OCI-LY3 (cell line): ENCODE data around the gene GNA12.

Experiments
- H2AFZ ChIP-seq: fragments of 200-600, 300-600 bp; shearing (Covaris generic); 2 replicates; pipeline ENCODE4 v1.6.0; 2014; ENCODE audit warnings: antibody characterized with exemption, low read depth, low read length
- H3K27ac ChIP-seq: fragments of 200-600, 300-600 bp; sonication (generic); 2 replicates; pipeline ENCODE4 v1.5.1; 2014; ENCODE audit warnings: mild to moderate bottlenecking, low read length, moderate library complexity, mixed read lengths
- H3K27me3 ChIP-seq: fragments of 200-600, 300-600 bp; sonication (generic); 2 replicates; pipeline ENCODE4 v1.6.1; 2014; ENCODE audit warnings: low read depth, low read length, mixed read lengths
- H3K36me3 ChIP-seq: fragments of 200-600, 300-600 bp; sonication (generic); replicated peaks from 2 replicates; pipeline ENCODE3; 2014; ENCODE audit warnings: low read depth, low read length, mixed read lengths
- H3K4me1 ChIP-seq: fragments of 300-600, 200-600 bp; sonication (generic); 2 replicates; pipeline ENCODE4 v1.6.1; 2014; ENCODE audit warnings: low read length, mixed read lengths
- H3K4me2 ChIP-seq: fragments of 200-600, 300-600 bp; sonication (generic); 2 replicates; pipeline ENCODE4 v1.6.1; 2014; ENCODE audit warnings: low read length, mixed read lengths
- H3K4me3 ChIP-seq: fragments of 300-600, 200-600 bp; sonication (generic); 2 replicates; pipeline ENCODE4 v1.5.1; 2014; ENCODE audit warnings: antibody characterized with exemption, mild to moderate bottlenecking, low read length, moderate library complexity
- H3K79me2 ChIP-seq: fragments of 300-600, 200-600 bp; shearing (Covaris generic); 2 replicates; pipeline ENCODE4 v1.6.1; 2014; ENCODE audit warnings: mild to moderate bottlenecking, low read length, mixed read lengths
- H3K9ac ChIP-seq: fragments of 300-600, 200-600 bp; shearing (Covaris generic); 2 replicates; pipeline ENCODE4 v1.6.0; 2014; ENCODE audit warnings: mild to moderate bottlenecking, low read length, moderate library complexity
- H3K9me3 ChIP-seq: fragments of 200-600, 300-600 bp; shearing (Covaris generic); 2 replicates; pipeline ENCODE4 v1.6.1; 2014; ENCODE audit warnings: low read length, mixed read lengths; ENCODE audit not compliant: insufficient read depth
- H4K20me1 ChIP-seq: fragments of 200-600, 300-600 bp; sonication (generic); 2 replicates; pipeline ENCODE4 v1.6.1; 2016; ENCODE audit warnings: low read length, mixed read lengths; ENCODE audit not compliant: insufficient read depth
- CTCF ChIP-seq: fragments of 200-600, 300-600 bp; sonication (generic); IDR thresholded peaks from 2 replicates; pipeline ENCODE4 v1.5.1; 2014; ENCODE audit warnings: antibody characterized with exemption, low read length, low read depth
- EZH2phosphoT487 ChIP-seq: fragments of 200-600 bp; shearing (Covaris generic); IDR thresholded peaks from 2 replicates; pipeline ENCODE4 v1.6.1; 2018; ENCODE audit warnings: antibody characterized with exemption, mixed run types, low read depth

The GNA12 gene

GRCh38 chr7:2832461-2832860 is 11.6 kb downstream of the GNA12 start:
- Histone ChIP-seq H3K9ac (no peak overlapping the region), H3K9me3 (no peaks in the 10 kb centered on the region), H4K20me1 (no peaks in the 10 kb centered on the region), H3K4me2 (no peak overlapping the region), H3K79me2 (0 out of 2 replicates have a peak, but pooled peaks cover 8% of the 10 kb centered on the region), H3K27ac (no peak overlapping the region), H2AFZ (no peak overlapping the region), H3K4me1 (no peaks in the 10 kb centered on the region), H3K36me3 (no peaks in the 10 kb centered on the region), H3K4me3 (no peak overlapping the region), H3K27me3 (no peaks in the 10 kb centered on the region)
- TF ChIP-seq CTCF: no peak
- no peak for TF ChIP-seq EZH2phosphoT487

GRCh38 chr7:2830609-2831376 is 13.3 kb downstream of the GNA12 start:
- TF ChIP-seq EZH2phosphoT487 (no peak), CTCF (no peak)
- Histone ChIP-seq H3K27me3 (no peaks in the 10 kb centered on the region), H3K79me2 (0 out of 2 replicates have a peak, but pooled peaks cover 9% of the 10 kb centered on the region), H3K36me3 (no peaks in the 10 kb centered on the region), H3K27ac (no peak overlapping the region), H3K9me3 (no peaks in the 10 kb centered on the region), H3K4me1 (peaks cover 4% of the 10 kb centered on the region; the same call in 1 of the 2 replicates), H2AFZ (no peak overlapping the region), H4K20me1 (no peaks in the 10 kb centered on the region), H3K4me2 (no peak overlapping the region), H3K4me3 (no peak overlapping the region), H3K9ac (no peak overlapping the region)

- Histone ChIP-seq H3K4me3 (no peak overlapping the region), H3K4me2 (no peak overlapping the region), H4K20me1 (no peaks in the 10 kb centered on the region), H3K9ac (no peak overlapping the region), H3K4me1 (peaks cover 18% of the 10 kb centered on the region), H3K36me3 (no peaks in the 10 kb centered on the region), H3K79me2 (peaks cover 26% of the 10 kb centered on the region), H3K9me3 (no peaks in the 10 kb centered on the region), H3K27me3 (no peaks in the 10 kb centered on the region), H3K27ac (no peak overlapping the region), H2AFZ (no peak overlapping the region)
- TF ChIP-seq EZH2phosphoT487 (no peak), CTCF (no peak)
These were observed 15.1 kb downstream of the GNA12 start for GRCh38 chr7:2829040-2829439.

GRCh38 chr7:2826771-2827170 is 17.3 kb downstream of the GNA12 start:
- no peaks in the 10 kb centered on the region for H3K9me3 ChIP-seq
- no peaks in the 10 kb centered on the region for H3K27me3 ChIP-seq
- H3K27ac ChIP-seq: no peak overlapping the region
- H3K9ac ChIP-seq: no peak overlapping the region
- H3K4me2 ChIP-seq: no peak overlapping the region
- H2AFZ ChIP-seq: no peak overlapping the region
- H3K79me2 ChIP-seq: peaks cover 37% of the 10 kb centered on the region
- H3K4me3 ChIP-seq: no peak overlapping the region
- peaks cover 3% of the 10 kb centered on the region for H3K36me3 ChIP-seq
- H3K4me1 ChIP-seq: peaks cover 40% of the 10 kb centered on the region
- no peaks in the 10 kb centered on the region for H4K20me1 ChIP-seq
- TF ChIP-seq CTCF (no peak), EZH2phosphoT487 (no peak)
